K562 (cell line): Measurements from ENCODE around the gene TMEM38B.
"Not testable (repeated sequence)": the region's sequence is repeated elsewhere in the genome, so short reads cannot be mapped to it uniquely, and the experiment has no call there.

ENCODE experiments used
- DIDO1 ChIP-seq: fragments of 450-650 bp; IDR thresholded peaks from 2 replicates; pipeline ENCODE4 v1.6.1; 2016; ENCODE audit warnings: low read depth, missing biosample characterization, missing genetic modification characterization
- IRF2 ChIP-seq: sonication (generic); formaldehyde crosslinking; IDR thresholded peaks from 2 replicates; pipeline ENCODE4 v1.8.1; 2022; ENCODE audit warnings: mild to moderate bottlenecking, missing genetic modification reagents
- POLR2A ChIP-seq: fragments of 450-650 bp; conservative IDR thresholded peaks from 2 replicates; pipeline ENCODE4 v1.6.1; 2016
- ZC3H11A ChIP-seq: IDR thresholded peaks from 2 replicates; pipeline ENCODE4 v1.6.1; 2012; ENCODE audit warnings: low read depth, low read length, improper control_type of control experiment
- TF ChIP-seq, protein P1 (sequence below), 3 experiments: IDR thresholded peaks in 2 of 3; conservative IDR thresholded peaks in 1 of 3; 2 replicates each; pipeline ENCODE4 v1.5.1; 2011 to 2012; ENCODE audit warnings: low read length in 3 of 3, mild to moderate bottlenecking in 3 of 3, control low read depth in 2 of 3, improper control_type of control experiment in 1 of 3, inconsistent platforms in 1 of 3, low read depth in 1 of 3, mixed read lengths in 1 of 3, moderate library complexity in 1 of 3; ENCODE audit not compliant: insufficient read depth in 2 of 3

GRCh38 chr9:105747325-105747724 is 53.0 kb downstream of the TMEM38B start:
- TF ChIP-seq, protein P1, sequence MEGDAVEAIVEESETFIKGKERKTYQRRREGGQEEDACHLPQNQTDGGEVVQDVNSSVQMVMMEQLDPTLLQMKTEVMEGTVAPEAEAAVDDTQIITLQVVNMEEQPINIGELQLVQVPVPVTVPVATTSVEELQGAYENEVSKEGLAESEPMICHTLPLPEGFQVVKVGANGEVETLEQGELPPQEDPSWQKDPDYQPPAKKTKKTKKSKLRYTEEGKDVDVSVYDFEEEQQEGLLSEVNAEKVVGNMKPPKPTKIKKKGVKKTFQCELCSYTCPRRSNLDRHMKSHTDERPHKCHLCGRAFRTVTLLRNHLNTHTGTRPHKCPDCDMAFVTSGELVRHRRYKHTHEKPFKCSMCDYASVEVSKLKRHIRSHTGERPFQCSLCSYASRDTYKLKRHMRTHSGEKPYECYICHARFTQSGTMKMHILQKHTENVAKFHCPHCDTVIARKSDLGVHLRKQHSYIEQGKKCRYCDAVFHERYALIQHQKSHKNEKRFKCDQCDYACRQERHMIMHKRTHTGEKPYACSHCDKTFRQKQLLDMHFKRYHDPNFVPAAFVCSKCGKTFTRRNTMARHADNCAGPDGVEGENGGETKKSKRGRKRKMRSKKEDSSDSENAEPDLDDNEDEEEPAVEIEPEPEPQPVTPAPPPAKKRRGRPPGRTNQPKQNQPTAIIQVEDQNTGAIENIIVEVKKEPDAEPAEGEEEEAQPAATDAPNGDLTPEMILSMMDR (IDR thresholded peaks at IDR 0.05 in 2 of 3, conservative IDR thresholded peaks at IDR 0.05 in 1 of 3; ENCODE audit: insufficient read depth in 2 of 3, low read depth in 1 of 3, low read length in 3 of 3), result not testable (repeated sequence)
- TF ChIP-seq IRF2; ZC3H11A; POLR2A; DIDO1 (tag): not testable (repeated sequence)
